Tibial artery (tissue), 4 donors: ENCODE measurements around the gene VPS13A.
"Not testable (repeated sequence)": the region's sequence is repeated elsewhere in the genome, so short reads cannot be mapped to it uniquely, and the experiment has no call there.

Experiments used
- DNase-seq, 2 donors: peaks; one replicate each; pipeline ENCODE4 v3.0.0-alpha.2; 2019
- H3K27ac ChIP-seq, 2 donors: fragments of 200-600 bp; sonication (generic) in 1 of 2; 1 replicate in 1 of 2; 2 replicates in 1 of 2; pipeline ENCODE4 v1.5.1; 2018 to 2019; ENCODE audit warnings: mild to moderate bottlenecking in 1 of 2
- H3K27me3 ChIP-seq, 2 donors: fragments of 200-600 bp; sonication (generic) in 1 of 2; one replicate each; pipeline versions ENCODE4 v1.5.1 to v1.6.0; 2016 to 2019
- H3K36me3 ChIP-seq, 3 donors: fragments of 200-600 bp; sonication (generic) in 2 of 3; one replicate each; pipeline ENCODE4 v1.5.1; 2016 to 2019; ENCODE audit warnings: mild to moderate bottlenecking in 2 of 3
- H3K4me1 ChIP-seq, 4 donors: fragments of 200-600 bp; sonication (generic) in 2 of 4; 1 replicate in 3 of 4; 2 replicates in 1 of 4; pipeline ENCODE4 v1.5.1; 2016 to 2019
- H3K4me3 ChIP-seq, 2 donors: fragments of 200-600 bp; sonication (generic) in 1 of 2; 1 replicate in 1 of 2; 2 replicates in 1 of 2; pipeline ENCODE4 v1.5.1; 2018 to 2019; ENCODE audit warnings: mild to moderate bottlenecking in 2 of 2
- H3K9me3 ChIP-seq, 3 donors: fragments of 200-600 bp; sonication (generic) in 1 of 3; one replicate each; pipeline ENCODE4 v1.5.1; 2016 to 2019
- intact Hi-C: fragments of 100-400 bp; cut with DNase I; formaldehyde crosslinking; loops from one replicate; pipeline ENCODE4 v1.15.0; 2023; ENCODE audit warnings: low total_unique reads
- TF ChIP-seq, protein P1 (sequence below), 2 experiments: fragments of 200-600 bp in 1 of 2; fragments of 450-650 bp in 1 of 2; IDR thresholded peaks; one replicate each; pipeline ENCODE4 v1.5.1; 2017 to 2019; ENCODE audit warnings: antibody characterized with exemption in 2 of 2, mild to moderate bottlenecking in 1 of 2, moderate library complexity in 1 of 2

The VPS13A gene

DNA sequence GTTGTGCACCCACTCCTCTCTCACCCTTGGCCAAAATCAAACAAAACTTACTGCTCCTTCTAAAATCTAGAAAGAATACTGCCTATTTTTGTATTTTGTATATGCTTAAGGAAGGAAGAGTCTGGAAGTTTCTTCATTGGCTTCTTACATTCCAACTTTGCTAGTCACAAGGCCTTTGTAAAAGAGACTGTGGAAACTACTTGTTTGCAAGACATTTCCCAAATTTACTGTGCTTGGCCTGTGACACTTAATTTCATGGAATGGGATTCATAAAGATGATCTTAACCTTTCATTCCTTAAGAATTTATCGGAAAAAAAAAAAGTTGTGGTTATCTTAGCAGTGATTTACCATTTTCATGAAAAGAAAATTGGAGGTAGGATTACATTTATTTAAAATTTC lies 208.9 kb downstream of the VPS13A start:
- no peak for DNase-seq
- Histone ChIP-seq H3K27me3 (no peaks in the 10 kb centered on the region), H3K27ac (no peak overlapping the region), H3K4me3 (no peak overlapping the region), H3K4me1 (no peaks in the 10 kb centered on the region), H3K36me3 (peaks cover 3 to 37% (median 19%) of the 10 kb centered on the region in 3 donors), H3K9me3 (no peaks in the 10 kb centered on the region)
- intact Hi-C loops: no loop called here
- TF ChIP-seq, protein P1, sequence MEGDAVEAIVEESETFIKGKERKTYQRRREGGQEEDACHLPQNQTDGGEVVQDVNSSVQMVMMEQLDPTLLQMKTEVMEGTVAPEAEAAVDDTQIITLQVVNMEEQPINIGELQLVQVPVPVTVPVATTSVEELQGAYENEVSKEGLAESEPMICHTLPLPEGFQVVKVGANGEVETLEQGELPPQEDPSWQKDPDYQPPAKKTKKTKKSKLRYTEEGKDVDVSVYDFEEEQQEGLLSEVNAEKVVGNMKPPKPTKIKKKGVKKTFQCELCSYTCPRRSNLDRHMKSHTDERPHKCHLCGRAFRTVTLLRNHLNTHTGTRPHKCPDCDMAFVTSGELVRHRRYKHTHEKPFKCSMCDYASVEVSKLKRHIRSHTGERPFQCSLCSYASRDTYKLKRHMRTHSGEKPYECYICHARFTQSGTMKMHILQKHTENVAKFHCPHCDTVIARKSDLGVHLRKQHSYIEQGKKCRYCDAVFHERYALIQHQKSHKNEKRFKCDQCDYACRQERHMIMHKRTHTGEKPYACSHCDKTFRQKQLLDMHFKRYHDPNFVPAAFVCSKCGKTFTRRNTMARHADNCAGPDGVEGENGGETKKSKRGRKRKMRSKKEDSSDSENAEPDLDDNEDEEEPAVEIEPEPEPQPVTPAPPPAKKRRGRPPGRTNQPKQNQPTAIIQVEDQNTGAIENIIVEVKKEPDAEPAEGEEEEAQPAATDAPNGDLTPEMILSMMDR (IDR thresholded peaks at IDR 0.05): no peak

DNA sequence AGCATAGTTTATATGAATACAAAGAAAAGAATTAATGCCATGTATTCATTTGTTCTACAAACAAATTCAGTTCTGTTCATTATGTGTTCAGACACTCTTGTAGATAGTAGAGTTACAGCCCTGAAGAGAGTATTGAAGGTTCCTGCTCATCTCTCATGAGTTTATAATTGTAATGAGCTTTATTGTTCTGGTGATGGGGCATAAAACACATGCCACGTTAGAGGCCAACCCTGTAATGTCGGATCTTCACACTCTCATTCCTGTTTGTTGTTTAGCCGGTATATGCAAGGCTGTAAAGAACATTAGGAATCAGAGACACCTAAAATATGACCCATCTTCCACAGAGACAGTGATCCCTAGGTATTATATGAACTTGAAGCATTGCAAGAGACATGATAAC lies 214.5 kb downstream of the VPS13A start:
- DNase-seq: no peak
- Histone ChIP-seq H3K4me1 (no peaks in the 10 kb centered on the region), H3K4me3 (no peak overlapping the region), H3K36me3 (peaks cover 0 to 21% (median 9%) of the 10 kb centered on the region in 3 donors), H3K9me3 (no peaks in the 10 kb centered on the region), H3K27ac (no peak overlapping the region), H3K27me3 (no peaks in the 10 kb centered on the region)
- TF ChIP-seq, protein P1 (IDR thresholded peaks at IDR 0.05): no peak
- intact Hi-C loops: no loop called here

DNA sequence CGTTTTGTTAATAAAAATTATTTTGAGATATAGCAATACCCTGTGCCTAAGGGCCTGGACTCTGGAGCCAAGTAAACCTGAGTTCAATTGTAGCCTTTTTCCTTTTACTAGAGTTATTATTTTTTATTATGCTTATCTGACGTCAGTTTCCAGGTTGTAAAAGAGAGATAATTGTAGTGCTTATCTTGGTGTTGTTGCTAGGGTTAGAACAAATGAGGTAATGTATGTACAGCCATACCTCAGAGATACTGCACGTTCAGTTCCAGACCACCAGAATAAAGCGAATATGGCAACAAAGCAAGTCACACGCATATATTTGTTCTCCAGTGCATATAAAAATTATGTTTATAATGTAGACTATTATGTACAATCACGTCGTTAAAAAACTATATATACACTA lies 215.0 kb downstream of the VPS13A start:
- intact Hi-C loops: no loop called here
- H3K27me3 ChIP-seq: no peaks in the 10 kb centered on the region
- TF ChIP-seq, protein P1 (IDR thresholded peaks at IDR 0.05): no peak
- no peaks in the 10 kb centered on the region for H3K4me1 ChIP-seq
- H3K36me3 ChIP-seq: peaks cover 0 to 21% (median 9%) of the 10 kb centered on the region in 3 donors
- no peaks in the 10 kb centered on the region for H3K9me3 ChIP-seq
- no peak overlapping the region for H3K27ac ChIP-seq
- no peak overlapping the region for H3K4me3 ChIP-seq
- DNase-seq: no peak

GRCh38 chr9:77398581-77398980 lies 221.2 kb downstream of the VPS13A start:
- DNase-seq, intact Hi-C loops, H3K9me3 ChIP-seq, H3K4me3 ChIP-seq, H3K27ac ChIP-seq, H3K36me3 ChIP-seq, H3K27me3 ChIP-seq: not testable (repeated sequence)
- peaks cover 0 to 10% (median 0%) of the 10 kb centered on the region in 4 donors for H3K4me1 ChIP-seq

- TF ChIP-seq, protein P1 (IDR thresholded peaks at IDR 0.05): no peak
- intact Hi-C loops: no loop called here
Observed at GRCh38 chr9:77399964-77400363, 222.6 kb downstream of the VPS13A start.

DNA sequence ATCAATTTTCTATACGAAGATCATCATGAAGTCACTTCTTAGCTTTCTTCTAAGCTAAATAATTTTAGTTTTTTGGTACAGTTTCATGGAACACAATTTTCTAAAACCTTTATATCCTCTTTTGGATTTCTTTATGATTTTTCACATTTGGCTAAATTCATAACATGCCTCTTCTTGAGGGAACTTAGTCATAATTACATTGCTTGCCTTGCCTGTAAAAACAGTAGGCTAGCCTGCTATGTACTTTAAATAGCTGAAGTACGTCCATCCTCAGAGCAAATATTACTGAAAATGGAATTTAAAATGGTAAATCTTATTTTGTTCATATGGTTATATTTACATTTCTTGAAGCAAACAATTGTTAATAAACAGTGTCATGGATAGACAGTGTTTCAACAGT lies 225.0 kb downstream of the VPS13A start:
- peaks cover 17 to 44% (median 32%) of the 10 kb centered on the region in 3 donors for H3K36me3 ChIP-seq
- DNase-seq: no peak
- intact Hi-C loops: no loop called here
- H3K27me3 ChIP-seq: no peaks in the 10 kb centered on the region
- peaks cover 0 to 10% (median 0%) of the 10 kb centered on the region in 4 donors for H3K4me1 ChIP-seq
- no peaks in the 10 kb centered on the region for H3K9me3 ChIP-seq
- H3K27ac ChIP-seq: no peak overlapping the region
- no peak overlapping the region for H3K4me3 ChIP-seq
- TF ChIP-seq, protein P1 (IDR thresholded peaks at IDR 0.05): no peak

More at GRCh38 chr9:77399964-77400363, 222.6 kb downstream of the VPS13A start:
- no peak overlapping the region for H3K4me3 ChIP-seq
- no peak overlapping the region for H3K27ac ChIP-seq
- DNase-seq: no peak
- H3K36me3 ChIP-seq: peaks cover 0 to 20% (median 11%) of the 10 kb centered on the region in 3 donors
- no peaks in the 10 kb centered on the region for H3K9me3 ChIP-seq
- H3K4me1 ChIP-seq: peaks cover 0 to 10% (median 0%) of the 10 kb centered on the region in 4 donors
- H3K27me3 ChIP-seq: no peaks in the 10 kb centered on the region
